ENCODE results near the gene TVP23B. TPM values are rescaled to one million over a fixed set of nuclear protein-coding genes. Genes with fewer than 3 reads are reported as not detected.
"Not testable (repeated sequence)": the region's sequence is repeated elsewhere in the genome, so short reads cannot be mapped to it uniquely, and the experiment has no call there.

TVP23B gene
- polyA plus RNA-seq, 1 experiment = 19.1 TPM

DNA sequence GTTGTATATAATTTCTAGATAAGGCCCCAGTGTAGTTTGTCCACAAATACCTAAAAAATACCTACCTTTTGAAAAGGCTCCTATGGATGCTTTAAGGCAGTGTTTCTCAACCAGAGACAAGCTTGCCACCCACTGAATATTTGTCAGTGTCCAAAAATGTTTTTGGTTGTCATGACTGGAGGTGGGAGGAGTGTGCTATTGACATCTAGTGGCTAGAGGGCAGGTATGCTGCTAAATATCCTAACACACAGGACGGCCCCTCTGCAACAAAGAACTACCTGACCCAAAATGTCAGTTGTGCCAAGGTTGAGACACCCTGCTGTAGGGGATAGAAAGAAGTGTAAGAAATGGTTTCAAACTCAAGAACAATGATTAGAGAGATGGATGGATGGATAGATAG is 10.4 kb downstream of the TVP23B start:
- TF ChIP-seq, protein P1, sequence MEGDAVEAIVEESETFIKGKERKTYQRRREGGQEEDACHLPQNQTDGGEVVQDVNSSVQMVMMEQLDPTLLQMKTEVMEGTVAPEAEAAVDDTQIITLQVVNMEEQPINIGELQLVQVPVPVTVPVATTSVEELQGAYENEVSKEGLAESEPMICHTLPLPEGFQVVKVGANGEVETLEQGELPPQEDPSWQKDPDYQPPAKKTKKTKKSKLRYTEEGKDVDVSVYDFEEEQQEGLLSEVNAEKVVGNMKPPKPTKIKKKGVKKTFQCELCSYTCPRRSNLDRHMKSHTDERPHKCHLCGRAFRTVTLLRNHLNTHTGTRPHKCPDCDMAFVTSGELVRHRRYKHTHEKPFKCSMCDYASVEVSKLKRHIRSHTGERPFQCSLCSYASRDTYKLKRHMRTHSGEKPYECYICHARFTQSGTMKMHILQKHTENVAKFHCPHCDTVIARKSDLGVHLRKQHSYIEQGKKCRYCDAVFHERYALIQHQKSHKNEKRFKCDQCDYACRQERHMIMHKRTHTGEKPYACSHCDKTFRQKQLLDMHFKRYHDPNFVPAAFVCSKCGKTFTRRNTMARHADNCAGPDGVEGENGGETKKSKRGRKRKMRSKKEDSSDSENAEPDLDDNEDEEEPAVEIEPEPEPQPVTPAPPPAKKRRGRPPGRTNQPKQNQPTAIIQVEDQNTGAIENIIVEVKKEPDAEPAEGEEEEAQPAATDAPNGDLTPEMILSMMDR (IDR thresholded peaks at IDR 0.05; ENCODE audit: insufficient read depth, low read depth, low read length) = 0 out of 2 replicates have a peak, but pooled peaks have one; percentile 4
- POLR2A ChIA-PET; DNase-seq (ENCODE audit: low read depth); CTCF ChIA-PET; H3K36me3 ChIP-seq (ENCODE audit: control insufficient read depth, insufficient read depth, low read length); H3K27me3 ChIP-seq (ENCODE audit: control insufficient read depth, insufficient read depth, low read length); H3K4me3 ChIP-seq (ENCODE audit: low read depth, low read length): not testable (repeated sequence)

DNA sequence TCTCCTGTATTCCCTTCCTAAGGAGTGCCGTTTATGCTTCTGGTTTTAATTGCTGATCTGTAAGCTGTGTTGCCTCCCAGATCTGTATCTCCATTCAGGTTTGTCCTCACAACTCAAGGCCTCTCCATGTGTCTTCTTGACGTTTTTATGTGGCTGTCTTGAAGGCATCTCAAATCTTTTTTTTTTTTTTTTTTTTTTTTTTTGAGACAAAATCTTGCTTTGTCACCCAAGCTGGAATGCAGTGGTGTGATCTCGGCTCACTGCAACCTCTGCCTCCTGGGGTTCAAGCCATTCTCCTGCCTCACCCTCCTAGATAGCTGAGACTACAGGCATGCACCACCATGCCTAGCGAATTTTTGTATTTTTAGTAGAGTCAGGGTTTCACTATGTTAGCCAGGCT is 13.9 kb downstream of the TVP23B start:
- peak; percentile 12 for DNase-seq (ENCODE audit: low read depth)
- CTCF ChIA-PET; H3K27me3 ChIP-seq (ENCODE audit: control insufficient read depth, insufficient read depth, low read length); H3K4me3 ChIP-seq (ENCODE audit: low read depth, low read length); H3K36me3 ChIP-seq (ENCODE audit: control insufficient read depth, insufficient read depth, low read length): not testable (repeated sequence)
- POLR2A ChIA-PET = interaction anchor here (0.6 kb wide), 1 partner anchor 747 kb away, joined by 5 read pairs; no protein-coding TSS in a partner anchor

DNA sequence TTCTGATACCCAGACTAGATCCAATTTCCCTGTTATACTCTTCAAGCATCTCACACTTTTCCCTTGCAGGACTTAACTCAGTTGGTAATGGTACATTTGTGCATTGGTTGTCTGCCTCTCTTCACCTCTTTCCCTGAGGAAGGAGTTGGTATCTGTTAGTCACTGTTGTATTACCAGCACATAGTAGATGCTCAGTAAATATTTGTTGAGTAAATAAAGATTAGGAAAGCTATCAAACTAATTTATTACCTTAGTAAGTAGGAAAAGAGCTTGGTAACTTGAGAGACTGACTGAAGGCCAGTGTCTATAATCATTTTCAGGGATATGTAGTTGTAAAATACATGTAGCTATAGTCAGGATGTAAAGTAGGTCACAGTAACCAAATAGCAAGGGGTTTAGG is 15.9 kb downstream of the TVP23B start:
- CTCF ChIA-PET; DNase-seq (ENCODE audit: low read depth); H3K27me3 ChIP-seq (ENCODE audit: control insufficient read depth, insufficient read depth, low read length); POLR2A ChIA-PET; H3K4me3 ChIP-seq (ENCODE audit: low read depth, low read length); H3K36me3 ChIP-seq (ENCODE audit: control insufficient read depth, insufficient read depth, low read length): not testable (repeated sequence)

DNA sequence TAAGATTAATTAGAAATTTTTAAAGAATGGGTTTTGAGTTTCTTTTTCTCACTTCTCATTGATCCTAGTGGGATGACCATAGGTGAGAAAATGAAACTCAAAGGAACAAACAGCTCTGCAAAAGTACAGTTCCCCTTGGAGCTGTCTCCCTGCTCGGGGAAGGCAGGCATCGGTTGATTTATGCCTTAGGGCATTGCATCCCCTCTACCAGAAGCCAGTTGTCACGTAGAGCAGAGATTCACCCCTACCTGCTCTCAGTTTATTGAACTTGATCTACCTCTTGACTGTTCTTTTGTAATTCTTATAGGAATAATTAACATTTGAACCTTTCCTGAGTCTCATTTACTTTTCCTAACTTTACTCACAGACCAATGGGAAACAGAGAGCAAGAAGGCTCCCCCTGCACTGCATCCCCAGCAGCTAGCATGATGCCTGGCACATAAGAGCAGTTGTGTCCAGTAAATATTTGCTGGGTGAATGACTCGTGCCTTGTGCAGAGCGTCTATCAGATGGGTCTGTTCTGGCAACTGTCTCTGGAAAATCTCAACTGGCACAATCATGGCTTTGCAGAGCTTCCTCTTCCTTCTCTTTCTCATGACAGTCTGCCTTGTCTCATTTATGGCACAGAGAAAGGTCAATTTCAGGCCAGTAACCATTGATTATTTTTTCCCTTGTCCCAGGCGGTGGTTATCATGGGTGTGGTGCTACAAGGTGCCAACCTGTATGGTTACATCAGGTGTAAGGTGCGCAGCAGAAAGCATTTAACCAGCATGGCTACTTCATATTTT is 22.7 kb downstream of the TVP23B start:
- H3K36me3 ChIP-seq (ENCODE audit: control insufficient read depth, insufficient read depth, low read length); H3K27me3 ChIP-seq (ENCODE audit: control insufficient read depth, insufficient read depth, low read length); DNase-seq (ENCODE audit: low read depth); CTCF ChIA-PET; POLR2A ChIA-PET; H3K4me3 ChIP-seq (ENCODE audit: low read depth, low read length): not testable (repeated sequence)

DNA sequence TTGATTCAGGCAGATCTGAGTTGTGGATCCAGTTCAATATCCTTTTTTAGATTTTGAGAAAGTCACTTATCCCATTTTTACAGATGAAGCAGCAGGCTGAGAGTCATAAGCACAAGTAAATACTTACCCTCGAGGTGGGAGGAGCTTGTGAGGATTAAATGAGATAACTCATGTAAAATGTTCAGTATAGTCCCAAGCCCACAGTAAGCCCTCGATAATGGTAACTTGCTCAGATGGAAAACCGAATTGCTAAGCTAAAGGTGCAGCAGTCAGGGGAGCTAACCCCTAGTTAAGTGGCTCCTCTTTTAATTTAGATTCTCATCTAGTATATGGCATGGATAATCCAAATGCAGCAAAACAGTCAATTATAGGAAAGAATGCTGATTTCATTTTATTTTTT is 34.9 kb downstream of the TVP23B start:
- H3K36me3 ChIP-seq (ENCODE audit: control insufficient read depth, insufficient read depth, low read length); DNase-seq (ENCODE audit: low read depth); H3K4me3 ChIP-seq (ENCODE audit: low read depth, low read length); H3K27me3 ChIP-seq (ENCODE audit: control insufficient read depth, insufficient read depth, low read length); POLR2A ChIA-PET: not testable (repeated sequence)
- CTCF ChIA-PET = interaction anchor here (1.7 kb wide), 1 partner anchor 37 kb away, joined by 5 read pairs; no protein-coding TSS in a partner anchor

DNA sequence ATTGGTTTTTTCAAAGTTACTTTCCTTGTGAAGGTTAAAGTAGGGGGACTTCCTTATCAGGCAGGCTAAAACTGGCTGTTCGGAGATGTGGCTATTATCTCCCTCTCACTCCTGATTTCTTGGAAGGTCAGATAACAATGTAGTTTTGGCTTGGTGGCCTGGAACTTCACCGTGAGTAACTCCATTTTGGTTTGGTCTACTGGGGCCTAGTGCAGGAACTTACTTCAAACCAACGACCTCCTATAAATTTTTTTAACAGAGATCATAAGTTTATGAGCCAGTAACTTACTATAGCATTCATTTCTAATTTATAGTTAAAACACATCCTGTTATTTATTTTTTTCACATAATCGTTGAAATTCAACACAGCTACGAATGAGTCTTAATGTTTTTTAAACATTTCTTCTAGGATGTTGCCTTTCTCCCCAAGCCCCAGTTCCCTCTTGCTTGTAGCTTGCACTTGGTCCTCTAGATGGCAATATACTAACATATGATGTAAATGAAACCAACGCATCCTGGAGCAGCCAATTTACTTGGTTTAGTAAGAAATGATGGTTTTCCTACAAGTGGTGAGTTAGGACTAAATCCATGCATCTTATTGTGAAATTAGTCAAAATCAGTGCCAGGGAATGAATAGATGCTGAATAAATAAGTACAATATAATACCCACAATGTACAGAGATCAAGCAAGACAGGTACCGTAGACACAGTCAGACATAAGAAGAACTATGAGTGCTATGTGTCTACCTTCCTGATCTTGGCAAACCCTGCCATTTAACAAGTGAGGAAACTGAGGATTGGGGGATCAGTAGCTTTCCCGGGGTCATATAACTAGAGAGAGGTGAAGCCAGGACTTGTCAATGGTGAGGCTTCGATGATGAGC is 35.7 kb downstream of the TVP23B start:
- H3K36me3 ChIP-seq (ENCODE audit: control insufficient read depth, insufficient read depth, low read length); H3K27me3 ChIP-seq (ENCODE audit: control insufficient read depth, insufficient read depth, low read length); H3K4me3 ChIP-seq (ENCODE audit: low read depth, low read length); POLR2A ChIA-PET: not testable (repeated sequence)
- DNase-seq (ENCODE audit: low read depth) = peak; percentile 13
- TF ChIP-seq, protein P1 (IDR thresholded peaks at IDR 0.05; ENCODE audit: insufficient read depth, low read depth, low read length) = peak; percentile 56
- CTCF ChIA-PET = interaction anchor here (1.0 to 1.7 kb wide), 2 partner anchors 36 to 144 kb away, joined by 3 to 5 read pairs; no protein-coding TSS in a partner anchor

DNA sequence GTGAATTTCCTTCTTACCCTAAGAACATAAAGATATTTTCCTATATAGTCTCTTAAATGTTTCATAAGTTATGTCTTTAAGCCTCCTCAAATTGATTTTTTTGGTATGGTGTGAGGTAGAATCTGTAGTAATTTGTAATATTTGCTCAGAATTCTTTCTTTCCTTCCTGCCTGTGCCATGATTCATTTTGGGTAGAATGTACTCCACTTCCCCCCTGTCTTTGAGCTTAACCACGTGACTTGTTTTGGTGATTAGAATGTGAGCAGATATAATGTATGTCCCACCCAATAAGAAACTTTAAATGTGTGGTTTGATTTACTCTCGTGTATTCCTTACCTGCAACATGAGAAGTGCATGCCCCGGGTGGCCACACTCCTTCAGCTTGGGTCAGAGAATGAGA is 40.4 kb downstream of the TVP23B start:
- H3K4me3 ChIP-seq (ENCODE audit: low read depth, low read length); DNase-seq (ENCODE audit: low read depth); H3K36me3 ChIP-seq (ENCODE audit: control insufficient read depth, insufficient read depth, low read length); POLR2A ChIA-PET; CTCF ChIA-PET; H3K27me3 ChIP-seq (ENCODE audit: control insufficient read depth, insufficient read depth, low read length): not testable (repeated sequence)

DNA sequence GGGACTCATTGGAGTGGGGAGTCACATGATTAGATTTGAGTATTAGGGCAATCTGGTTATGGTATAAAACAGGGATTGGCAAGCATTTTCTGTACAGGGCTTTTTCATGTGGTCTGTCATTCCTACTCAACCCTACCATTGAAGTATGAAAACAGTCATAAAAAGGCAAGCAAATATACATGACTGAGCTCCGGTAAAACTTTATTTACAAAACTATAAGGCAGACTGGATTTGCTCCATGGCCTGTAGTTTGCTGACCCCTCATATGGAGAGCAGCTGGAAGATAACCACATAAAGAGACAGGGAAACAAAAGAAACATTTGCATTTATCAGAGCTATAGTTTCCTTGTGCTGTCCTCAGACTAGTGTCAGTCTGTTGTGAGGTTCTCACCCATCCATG is 46.6 kb downstream of the TVP23B start:
- CTCF ChIA-PET; H3K36me3 ChIP-seq (ENCODE audit: control insufficient read depth, insufficient read depth, low read length); DNase-seq (ENCODE audit: low read depth); POLR2A ChIA-PET; H3K27me3 ChIP-seq (ENCODE audit: control insufficient read depth, insufficient read depth, low read length); H3K4me3 ChIP-seq (ENCODE audit: low read depth, low read length): not testable (repeated sequence)

Data from BJ (cell line).